GM21737 (cell line): ENCODE measurements around the gene DAW1.
"Not testable (repeated sequence)": the region's sequence is repeated elsewhere in the genome, so short reads cannot be mapped to it uniquely, and the experiment has no call there.

Source experiments
- ATAC-seq: cut with Tn5 transposase; IDR thresholded peaks from one replicate; pipeline ENCODE4 v1.9.1; 2021; ENCODE audit warnings: mild to moderate bottlenecking, moderate library complexity; ENCODE audit not compliant: unreplicated experiment

Gene DAW1

GRCh38 chr2:227871375-227871791 lies at the start of gene DAW1:
Gene DAW1 (plus strand): TSS chr2:227871631. CDS start chr2:227871690, 59 bp downstream.
- no peak for ATAC-seq

- no peak for ATAC-seq
Measured at GRCh38 chr2:227822416-227823003, 48.9 kb upstream of the DAW1 start.

DNA sequence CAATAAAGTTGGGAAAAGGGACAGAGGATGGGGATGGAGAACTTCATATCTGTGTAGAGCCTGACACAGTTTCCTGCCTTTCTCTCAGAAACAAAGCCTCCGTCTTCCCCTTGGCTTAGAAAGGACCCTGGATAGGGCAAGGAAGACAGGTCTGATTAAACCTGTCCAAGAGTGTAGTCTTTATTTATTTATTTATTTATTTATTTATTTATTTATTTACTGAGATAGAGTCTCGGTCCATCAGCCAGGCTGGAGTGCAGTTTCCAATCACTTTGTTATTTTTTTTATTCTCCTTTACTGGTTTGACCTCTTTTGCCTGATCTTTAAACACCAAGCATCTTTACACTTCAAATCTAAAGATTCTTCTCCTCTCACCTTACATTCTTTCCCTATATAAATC lies 47.5 kb upstream of the DAW1 start:
- ATAC-seq, result no peak

- no peak for ATAC-seq
Measured at GRCh38 chr2:227824711-227825110, 46.7 kb upstream of the DAW1 start.

DNA sequence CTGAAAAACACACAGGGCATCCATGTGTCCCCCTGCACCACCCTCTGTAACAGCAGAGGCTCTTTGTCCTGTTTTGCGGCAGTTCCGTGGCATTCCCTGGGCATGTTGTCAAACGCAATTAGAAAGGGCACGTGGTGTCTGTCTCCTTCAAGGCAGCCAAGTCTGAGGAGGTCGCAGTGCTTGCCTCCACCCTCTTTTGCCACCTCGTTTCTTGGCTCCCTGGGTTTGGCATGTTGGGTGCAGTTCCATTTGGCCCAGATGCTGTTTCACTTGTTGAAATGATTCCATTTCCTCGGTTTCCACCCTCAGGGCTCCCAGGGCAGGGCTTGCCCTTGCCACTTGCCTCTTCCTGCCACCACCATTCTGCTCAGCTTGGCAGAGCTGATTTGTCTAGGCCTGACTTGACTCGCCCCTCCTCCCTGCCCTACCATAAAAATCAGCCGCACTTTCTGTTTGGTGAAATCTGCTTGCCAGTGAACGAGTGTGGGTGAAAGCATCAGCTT lies 45.4 kb upstream of the DAW1 start:
- no peak for ATAC-seq

DNA sequence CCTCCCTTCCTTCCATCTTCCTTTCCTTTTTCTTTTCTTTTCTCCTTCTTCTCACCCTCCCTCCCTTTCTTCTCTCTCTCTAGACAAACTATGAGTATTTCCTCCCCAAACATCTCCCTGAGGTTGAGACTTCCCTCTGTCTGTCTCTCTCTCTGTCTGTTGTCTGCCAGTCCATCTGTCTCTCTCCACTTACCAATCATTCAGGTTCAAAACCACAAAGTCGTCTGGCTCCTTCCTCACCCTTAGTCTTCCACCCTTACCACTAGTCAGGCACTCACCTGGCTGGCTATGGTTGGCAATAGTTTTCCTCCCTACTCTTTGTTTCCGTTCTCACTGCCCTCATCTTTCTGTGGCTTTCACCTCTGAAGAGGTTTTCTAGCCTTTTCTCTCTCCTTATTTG lies 44.9 kb upstream of the DAW1 start:
- no peak for ATAC-seq

- no peak for ATAC-seq
Measured at GRCh38 chr2:227827143-227827542, 44.3 kb upstream of the DAW1 start.

DNA sequence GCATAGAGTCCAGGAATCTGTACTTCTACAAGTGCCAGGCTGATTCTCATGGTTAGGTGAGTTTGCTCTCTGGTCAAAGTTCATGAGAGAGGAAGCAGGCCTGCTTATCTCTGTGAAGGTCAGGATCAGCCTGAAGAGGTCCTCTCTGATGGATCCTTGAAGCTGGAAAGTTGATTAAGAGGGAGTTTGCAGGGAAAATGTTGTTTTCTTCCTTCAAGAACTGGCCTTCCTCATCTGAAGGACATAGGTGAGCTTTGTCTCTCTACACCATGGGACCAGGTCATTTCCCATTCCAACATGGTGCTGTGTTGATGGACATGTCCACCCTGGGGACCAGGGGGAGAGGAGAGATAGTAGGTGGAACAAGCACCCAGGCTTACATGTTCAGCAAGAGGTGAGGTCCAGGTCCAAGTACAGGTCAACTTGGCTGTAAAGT lies 42.9 kb upstream of the DAW1 start:
- no peak for ATAC-seq

DNA sequence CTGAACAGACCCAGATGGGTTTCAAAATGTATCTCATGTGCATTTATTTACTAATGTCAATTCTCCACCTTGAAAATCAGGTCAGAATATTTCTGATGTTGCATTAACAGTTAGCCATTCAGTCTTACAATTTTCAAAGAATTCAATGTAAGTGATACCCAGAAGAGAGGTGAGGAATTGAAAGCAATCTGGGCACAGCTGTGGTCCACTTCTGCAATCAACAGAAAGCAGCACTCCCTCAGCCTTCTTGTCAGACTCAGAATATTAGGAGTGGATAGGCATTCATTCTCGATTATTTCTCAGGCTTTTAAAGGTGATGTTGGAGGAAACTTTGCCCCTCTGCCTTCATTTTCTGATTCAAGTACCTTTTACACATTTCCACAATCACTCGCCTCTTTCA lies 42.1 kb upstream of the DAW1 start:
- no peak for ATAC-seq

DNA sequence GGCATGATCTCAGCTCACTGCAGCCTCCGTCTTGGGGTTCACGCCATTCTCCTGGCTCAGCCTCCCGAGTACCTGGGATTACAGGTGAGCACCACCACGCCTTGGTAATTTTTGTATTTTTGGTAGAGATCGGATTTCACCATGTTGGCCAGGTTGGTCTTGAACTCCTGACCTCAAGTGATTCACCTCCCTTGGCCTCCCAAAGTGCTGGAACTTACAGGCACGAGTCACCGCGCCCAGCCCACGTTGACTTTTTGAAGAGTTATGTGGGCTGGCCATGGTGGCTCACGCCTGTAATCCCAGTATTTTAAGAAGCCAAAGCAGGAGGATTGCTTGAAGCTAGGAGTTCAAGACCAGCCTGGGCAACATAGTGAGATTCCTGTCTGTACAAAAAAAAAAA lies 37.0 kb upstream of the DAW1 start:
- ATAC-seq, result no peak

DNA sequence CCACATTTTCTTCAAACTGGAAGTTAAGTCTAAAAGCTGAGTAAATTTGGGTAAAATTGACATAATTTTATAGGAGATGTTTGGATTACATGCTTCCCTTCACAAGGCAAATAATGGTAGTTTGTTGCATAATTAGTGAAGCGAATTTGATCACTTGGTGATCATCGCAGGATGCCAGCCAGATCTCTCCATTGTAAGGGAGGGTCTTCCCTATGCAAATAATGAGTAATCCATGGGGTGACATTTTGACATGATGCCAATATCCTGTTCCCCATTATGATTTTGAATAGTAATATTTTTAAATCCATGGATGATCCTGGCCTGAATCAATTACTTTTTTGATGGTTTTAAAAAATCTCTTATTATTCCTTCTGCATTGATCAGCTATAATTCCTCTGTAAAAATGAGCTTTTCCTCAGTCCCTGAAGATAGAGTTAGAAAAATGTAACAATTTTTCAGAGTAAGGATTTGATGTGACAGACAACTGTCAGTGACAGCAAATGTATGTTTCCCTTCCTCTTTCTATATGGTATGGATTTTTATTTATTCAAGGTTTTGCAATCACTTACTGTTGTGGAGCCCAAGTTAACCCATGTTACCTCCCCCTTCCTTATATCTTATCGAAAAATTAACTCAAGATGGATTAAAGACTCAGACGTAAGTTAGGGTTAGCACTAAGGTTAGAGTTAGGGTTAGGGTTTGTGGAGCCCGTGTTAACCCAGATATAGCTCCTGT lies 36.3 kb upstream of the DAW1 start:
- no peak for ATAC-seq

DNA sequence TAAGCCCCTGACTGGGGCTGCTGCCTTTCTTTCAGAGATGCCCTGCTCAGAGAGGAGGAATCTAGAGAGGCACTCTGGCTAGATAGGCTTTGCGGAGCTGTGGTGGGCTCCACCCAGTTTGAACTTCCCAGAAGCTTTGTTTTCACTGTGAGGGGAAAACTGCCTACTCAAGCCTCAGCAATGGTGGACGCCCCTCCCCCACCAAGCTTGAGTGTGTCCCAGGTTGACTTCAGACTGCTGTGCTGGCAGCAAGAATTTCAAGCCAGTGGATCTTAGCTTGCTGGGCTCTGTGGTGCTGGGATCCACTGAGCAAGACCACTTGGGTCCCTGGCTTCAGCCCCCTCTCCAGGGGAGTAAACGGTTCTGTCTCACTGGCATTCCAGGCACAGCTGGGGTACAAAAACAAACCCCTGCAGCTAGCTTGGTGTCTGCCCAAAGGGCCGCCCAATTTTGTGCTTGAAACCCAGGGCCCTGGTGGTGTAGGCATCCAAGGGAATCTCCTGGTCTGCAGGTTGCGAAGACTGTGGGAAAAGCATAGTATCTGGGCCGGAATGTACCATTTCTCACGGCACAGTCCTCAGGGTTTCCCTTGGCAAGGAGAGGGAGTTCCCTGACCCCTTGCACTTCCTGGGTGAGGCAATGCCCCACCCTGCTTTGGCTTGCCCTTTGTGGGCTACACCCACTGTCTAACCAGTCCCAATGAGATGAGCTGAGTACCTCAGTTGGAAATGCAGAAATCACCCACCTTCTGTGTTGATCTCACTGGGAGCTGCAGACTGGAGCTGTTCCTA lies 31.9 kb upstream of the DAW1 start:
- ATAC-seq, result not testable (repeated sequence)

- no peak for ATAC-seq
Measured at GRCh38 chr2:227846831-227847230, 24.6 kb upstream of the DAW1 start.

DNA sequence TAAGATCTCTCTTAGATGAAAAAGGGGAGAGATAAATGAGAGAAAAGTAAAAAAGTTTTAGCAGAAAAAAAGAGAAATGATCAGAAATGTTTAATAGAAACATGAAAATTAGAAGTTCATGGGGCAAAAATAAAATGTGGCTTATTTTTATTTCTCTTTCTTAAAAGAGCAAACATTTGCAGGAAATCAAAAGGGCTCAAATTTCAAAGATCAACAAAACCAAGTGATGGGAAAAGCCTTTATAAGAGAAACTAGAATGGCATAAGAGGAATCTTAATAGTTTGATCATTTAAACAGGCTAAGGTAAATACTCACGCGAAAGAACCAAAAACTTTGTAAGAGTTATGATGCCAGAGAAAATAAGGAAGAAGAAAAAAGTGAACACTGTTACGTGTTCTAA lies 23.3 kb upstream of the DAW1 start:
- ATAC-seq, result no peak

DNA sequence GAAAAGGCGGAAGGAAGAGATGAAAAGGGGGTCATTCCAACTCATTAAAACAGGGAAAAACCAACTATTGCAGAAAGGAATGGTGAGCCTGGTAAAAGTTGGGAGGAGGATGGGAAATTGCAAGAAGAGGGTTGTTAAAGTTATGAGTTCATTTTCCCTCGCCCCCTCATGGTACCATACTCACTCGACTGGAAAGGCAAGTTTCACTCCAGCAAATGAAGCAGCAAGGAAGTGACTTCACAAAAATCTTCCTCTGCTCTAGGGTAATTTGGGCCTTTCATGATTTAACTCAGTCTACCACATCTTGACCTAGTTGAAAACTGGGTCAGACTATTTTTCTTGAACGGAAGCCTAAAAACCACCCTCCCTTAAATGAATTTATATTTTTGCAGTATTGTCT lies 22.8 kb upstream of the DAW1 start:
- ATAC-seq, result no peak

- ATAC-seq, result no peak
Measured at GRCh38 chr2:227849906-227850305, 21.5 kb upstream of the DAW1 start.

DNA sequence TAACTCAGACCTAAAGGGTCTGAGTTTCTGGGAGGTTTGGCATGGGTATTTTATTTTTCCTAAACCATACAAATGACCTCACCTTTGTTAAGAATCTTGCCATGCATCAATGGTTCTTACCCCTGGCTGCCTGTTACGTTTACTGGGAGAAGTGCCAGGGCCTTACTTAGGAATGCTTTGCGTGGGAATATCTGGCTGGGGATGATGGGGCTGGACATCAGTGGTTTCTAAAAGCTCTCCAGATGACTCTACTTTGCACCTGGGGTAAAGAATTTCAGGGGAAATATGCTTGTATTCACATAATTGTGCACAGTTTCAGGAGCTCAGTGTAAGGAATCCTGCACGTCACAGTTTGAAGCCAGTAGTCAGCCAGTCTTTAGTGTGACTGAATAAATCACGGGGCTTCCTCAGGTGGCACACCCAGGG lies 18.2 kb upstream of the DAW1 start:
- ATAC-seq, result no peak

GRCh38 chr2:227853765-227854271 lies 17.6 kb upstream of the DAW1 start:
- ATAC-seq, result no peak

GRCh38 chr2:227855440-227855839 lies 16.0 kb upstream of the DAW1 start:
- ATAC-seq, result no peak

- no peak for ATAC-seq
Measured at GRCh38 chr2:227856697-227857096, 14.7 kb upstream of the DAW1 start.

GRCh38 chr2:227860221-227860641 lies 11.2 kb upstream of the DAW1 start:
- ATAC-seq, result no peak
